AG04450 (cell line): Measurements from ENCODE around the gene USP49. TPM values are rescaled to one million over a fixed set of nuclear protein-coding genes. Genes with fewer than 3 reads are reported as not detected.
A peak's percentile ranks its signal among the peaks of the same experiment; 100 is the strongest.

Experiments used
- CTCF ChIA-PET: fragments of 300-600, 350-600 bp; formaldehyde crosslinking; extraction: SDS; loops from one replicate; lab custom pipeline; 2022; ENCODE audit warnings: antibody characterized with exemption, inconsistent platforms; lab: Charles Lee
- POLR2A ChIA-PET: fragments of 350-600 bp; formaldehyde crosslinking; extraction: SDS; loops from one replicate; lab custom pipeline; 2021; ENCODE audit warnings: antibody characterized with exemption, inconsistent platforms; lab: Yijun Ruan, JAX
- DNase-seq: peaks from one replicate; pipeline ENCODE4 v3.0.0-alpha.2; 2011; ENCODE audit warnings: low read depth, low spot score
- H3K27ac ChIP-seq: one replicate; pipeline ENCODE4 v1.5.1; 2012; ENCODE audit warnings: low read depth, low read length, control low read depth
- H3K27me3 ChIP-seq: one replicate; pipeline ENCODE4 v1.6.0; 2012; ENCODE audit warnings: low read length; ENCODE audit not compliant: control insufficient read depth, insufficient read depth
- H3K4me3 ChIP-seq: 2 replicates; pipeline ENCODE4 v1.5.1; 2011; ENCODE audit warnings: mild to moderate bottlenecking, low read depth, low read length, control low read depth
- H3K9me3 ChIP-seq: 2 replicates; pipeline ENCODE4 v1.5.1; 2012; ENCODE audit warnings: low read length; ENCODE audit not compliant: control insufficient read depth, insufficient read depth
- CTCF ChIP-seq: IDR thresholded peaks from 2 replicates; pipeline ENCODE4 v1.5.1; 2011; ENCODE audit warnings: low read depth, low read length, control low read depth, inconsistent platforms
- polyA plus RNA-seq: library from polyadenylated mRNA; depleted of rRNA; stranded (reverse); fragments of >200 nt; gene quantifications from 2 replicates; pipeline ENCODE4 v1.2.3, GENCODE V29; 2011

The USP49 gene
- polyA plus RNA-seq, 1 experiment: 3.0 TPM

GRCh38 chr6:41805830-41806774 is 89.1 kb downstream of the USP49 start:
- no peak overlapping the region for H3K4me3 ChIP-seq
- no peaks in the 10 kb centered on the region; the same call in 1 of the 2 replicates for H3K9me3 ChIP-seq
- POLR2A ChIA-PET: interaction anchor here (0.6 kb wide), 1 partner anchor 41 kb away, joined by 3 read pairs; no protein-coding TSS in a partner anchor
- TF ChIP-seq CTCF: no peak
- no peak overlapping the region for H3K27ac ChIP-seq
- CTCF ChIA-PET: interaction anchor here (1.6 kb wide), 1 partner anchor 238 kb away, joined by 10 read pairs; no protein-coding TSS in a partner anchor
- no peak for DNase-seq
- no peaks in the 10 kb centered on the region for H3K27me3 ChIP-seq

- POLR2A ChIA-PET: interaction anchor here (0.7 kb wide), 2 partner anchors 13 to 249 kb away, joined by 4 to 11 read pairs; partner anchors contain the start of gene TAF8
- no peak overlapping the region for H3K27ac ChIP-seq
- CTCF ChIA-PET: interaction anchor here (0.5 to 7.6 kb wide), 26 partner anchors 12 to 730 kb away, joined by 3 to 96 read pairs (median 4); partner anchors contain the start of genes BYSL, MED20 and TOMM6
- H3K27me3 ChIP-seq: no peaks in the 10 kb centered on the region
- no peaks in the 10 kb centered on the region; the same call in 1 of the 2 replicates for H3K9me3 ChIP-seq
- peak; percentile 81 for TF ChIP-seq CTCF
- H3K4me3 ChIP-seq: no peak overlapping the region
- no peak for DNase-seq
Observed at GRCh38 chr6:41801380-41801779, 93.8 kb downstream of the USP49 start.

GRCh38 chr6:41799559-41799911 is 95.6 kb downstream of the USP49 start:
- H3K9me3 ChIP-seq: no peaks in the 10 kb centered on the region
- H3K4me3 ChIP-seq: no peak overlapping the region
- POLR2A ChIA-PET: no interaction called here
- no peak overlapping the region for H3K27ac ChIP-seq
- CTCF ChIA-PET: interaction anchor here (2.7 to 7.6 kb wide), 4 partner anchors 12 to 244 kb away, joined by 15 to 96 read pairs (median 51); partner anchors contain the start of genes BYSL, MED20 and TOMM6
- no peak for TF ChIP-seq CTCF
- no peaks in the 10 kb centered on the region for H3K27me3 ChIP-seq
- no peak for DNase-seq

DNA sequence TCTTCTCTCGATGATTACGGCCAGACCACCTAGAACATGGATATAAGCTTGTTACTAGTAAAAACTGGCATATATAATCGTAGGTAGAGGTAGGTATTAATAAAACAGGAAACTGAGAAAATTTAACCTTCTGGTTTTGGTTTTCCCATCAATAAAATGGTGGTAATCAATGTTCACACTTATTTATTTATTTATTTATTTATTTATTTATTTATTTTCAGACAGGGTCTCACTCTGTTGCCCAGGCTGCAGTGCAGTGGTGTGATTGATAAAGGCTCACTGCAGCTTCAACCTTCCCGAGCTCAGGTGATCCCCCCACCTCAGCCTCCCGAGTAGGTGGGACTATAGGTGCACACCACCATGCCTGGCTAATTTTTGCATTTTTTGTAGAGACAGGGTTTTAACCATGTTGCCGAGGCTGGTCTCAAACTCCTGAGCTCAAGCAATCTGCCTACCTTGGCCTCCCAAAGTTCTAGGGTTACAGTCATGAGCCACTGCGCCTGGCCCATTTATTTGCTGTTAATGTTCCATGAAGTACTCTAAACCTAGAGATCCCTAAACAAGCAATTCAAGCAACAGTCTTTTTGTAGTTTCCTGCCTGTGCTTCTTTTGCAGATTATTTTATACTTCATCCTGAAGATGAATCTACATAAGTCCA is 96.1 kb downstream of the USP49 start:
- TF ChIP-seq CTCF: no peak
- CTCF ChIA-PET: interaction anchor here (3.1 to 7.6 kb wide), 3 partner anchors 12 to 244 kb away, joined by 27 to 96 read pairs (median 75); partner anchors contain the start of gene TOMM6
- DNase-seq: no peak
- POLR2A ChIA-PET: no interaction called here
- Histone ChIP-seq H3K9me3 (no peaks in the 10 kb centered on the region), H3K27ac (no peak overlapping the region), H3K27me3 (no peaks in the 10 kb centered on the region), H3K4me3 (no peak overlapping the region)
